Neural cell (in vitro differentiated cells): Measurements from ENCODE around the gene INTS6.

Source experiments
- CTCF ChIP-seq: fragments of 450-650 bp; IDR thresholded peaks from 2 replicates; pipeline ENCODE4 v1.5.1; 2014; ENCODE audit warnings: antibody characterized with exemption, mild to moderate bottlenecking, moderate library complexity; ENCODE audit not compliant: poor library complexity, severe bottlenecking
- EP300 ChIP-seq: fragments of 450-650 bp; conservative IDR thresholded peaks from 2 replicates; pipeline ENCODE4 v1.6.1; 2014; ENCODE audit warnings: antibody characterized with exemption, mild to moderate bottlenecking, moderate library complexity; ENCODE audit not compliant: poor library complexity, severe bottlenecking
- EZH2 ChIP-seq: fragments of 200-600, 300-800 bp; shearing (Covaris generic), sonication (generic); IDR thresholded peaks from 2 replicates; pipeline ENCODE4 v1.6.1; 2014; ENCODE audit warnings: antibody characterized with exemption, low read length, borderline replicate concordance, mild to moderate bottlenecking; ENCODE audit not compliant: insufficient read depth, poor library complexity, severe bottlenecking
- SMC3 ChIP-seq: fragments of 450-650 bp; conservative IDR thresholded peaks from 2 replicates; pipeline ENCODE4 v1.6.1; 2014; ENCODE audit warnings: antibody characterized with exemption, mild to moderate bottlenecking, moderate library complexity; ENCODE audit not compliant: poor library complexity
- TF ChIP-seq, protein P1 (sequence below): IDR thresholded peaks from 2 replicates; pipeline ENCODE4 v1.6.1; 2012; ENCODE audit warnings: borderline replicate concordance

DNA sequence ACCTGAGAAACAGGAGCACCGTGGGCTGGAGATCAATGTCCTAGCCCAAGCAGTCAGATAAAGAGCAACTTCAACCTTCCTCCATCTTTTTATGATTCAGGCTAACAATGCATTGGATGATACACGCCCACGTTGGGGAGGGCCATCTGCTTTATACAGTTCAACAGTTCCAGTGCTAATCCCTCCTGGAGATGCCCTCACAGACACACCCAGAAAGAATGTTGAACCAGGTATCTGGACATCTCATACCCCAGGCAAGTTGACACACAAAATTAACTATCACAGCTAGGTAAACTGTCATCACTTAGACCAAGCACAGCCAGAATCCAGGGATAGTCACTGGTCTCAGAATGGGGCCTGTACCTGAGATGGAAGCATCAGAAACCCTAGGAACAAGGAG, 134.0 kb downstream of the INTS6 start:
- TF ChIP-seq SMC3 (no peak), CTCF (no peak), EZH2 (no peak), EP300 (no peak)
- TF ChIP-seq, protein P1, sequence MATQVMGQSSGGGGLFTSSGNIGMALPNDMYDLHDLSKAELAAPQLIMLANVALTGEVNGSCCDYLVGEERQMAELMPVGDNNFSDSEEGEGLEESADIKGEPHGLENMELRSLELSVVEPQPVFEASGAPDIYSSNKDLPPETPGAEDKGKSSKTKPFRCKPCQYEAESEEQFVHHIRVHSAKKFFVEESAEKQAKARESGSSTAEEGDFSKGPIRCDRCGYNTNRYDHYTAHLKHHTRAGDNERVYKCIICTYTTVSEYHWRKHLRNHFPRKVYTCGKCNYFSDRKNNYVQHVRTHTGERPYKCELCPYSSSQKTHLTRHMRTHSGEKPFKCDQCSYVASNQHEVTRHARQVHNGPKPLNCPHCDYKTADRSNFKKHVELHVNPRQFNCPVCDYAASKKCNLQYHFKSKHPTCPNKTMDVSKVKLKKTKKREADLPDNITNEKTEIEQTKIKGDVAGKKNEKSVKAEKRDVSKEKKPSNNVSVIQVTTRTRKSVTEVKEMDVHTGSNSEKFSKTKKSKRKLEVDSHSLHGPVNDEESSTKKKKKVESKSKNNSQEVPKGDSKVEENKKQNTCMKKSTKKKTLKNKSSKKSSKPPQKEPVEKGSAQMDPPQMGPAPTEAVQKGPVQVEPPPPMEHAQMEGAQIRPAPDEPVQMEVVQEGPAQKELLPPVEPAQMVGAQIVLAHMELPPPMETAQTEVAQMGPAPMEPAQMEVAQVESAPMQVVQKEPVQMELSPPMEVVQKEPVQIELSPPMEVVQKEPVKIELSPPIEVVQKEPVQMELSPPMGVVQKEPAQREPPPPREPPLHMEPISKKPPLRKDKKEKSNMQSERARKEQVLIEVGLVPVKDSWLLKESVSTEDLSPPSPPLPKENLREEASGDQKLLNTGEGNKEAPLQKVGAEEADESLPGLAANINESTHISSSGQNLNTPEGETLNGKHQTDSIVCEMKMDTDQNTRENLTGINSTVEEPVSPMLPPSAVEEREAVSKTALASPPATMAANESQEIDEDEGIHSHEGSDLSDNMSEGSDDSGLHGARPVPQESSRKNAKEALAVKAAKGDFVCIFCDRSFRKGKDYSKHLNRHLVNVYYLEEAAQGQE: no peak
